ENCODE measurements around the gene SPATA13.

- TF ChIP-seq POLR2A (IDR thresholded peaks at IDR 0.05; ENCODE audit: low read length) (no peak), GATA1 (IDR thresholded peaks at IDR 0.05; ENCODE audit: low read depth, low read length) (no peak)
Measured at GRCh38 chr13:24134757-24135156, 25.8 kb upstream of the SPATA13 start.

Data from erythroblast (primary cell).